GM15510 (cell line): ENCODE results near the gene ZBTB40.

ENCODE experiments used
- POLR2A ChIP-seq: IDR thresholded peaks from 3 replicates; pipeline ENCODE4 v1.6.1; 2011; ENCODE audit warnings: borderline replicate concordance; ENCODE audit not compliant: insufficient read length; ENCODE audit errors: extremely low read depth

ZBTB40 gene

DNA sequence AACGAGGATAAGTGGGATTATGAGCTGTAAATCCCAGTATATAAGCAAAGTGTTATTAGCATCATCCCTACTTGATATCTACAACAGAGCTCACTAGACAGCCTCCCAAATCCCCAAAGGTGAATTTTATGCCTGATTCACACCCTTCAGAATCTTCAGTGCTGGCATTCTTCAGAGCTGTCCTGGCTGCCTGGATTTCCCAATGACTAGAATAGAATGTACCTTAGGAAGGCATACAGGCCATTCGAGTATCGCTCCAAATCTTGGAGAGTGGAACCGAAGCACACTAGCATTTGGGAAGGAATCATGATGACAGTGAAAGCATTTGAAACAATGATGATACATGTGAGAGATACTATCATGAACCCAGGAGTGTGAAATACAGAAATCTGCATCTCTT lies 22.3 kb downstream of the ZBTB40 start:
- no peak for TF ChIP-seq POLR2A

DNA sequence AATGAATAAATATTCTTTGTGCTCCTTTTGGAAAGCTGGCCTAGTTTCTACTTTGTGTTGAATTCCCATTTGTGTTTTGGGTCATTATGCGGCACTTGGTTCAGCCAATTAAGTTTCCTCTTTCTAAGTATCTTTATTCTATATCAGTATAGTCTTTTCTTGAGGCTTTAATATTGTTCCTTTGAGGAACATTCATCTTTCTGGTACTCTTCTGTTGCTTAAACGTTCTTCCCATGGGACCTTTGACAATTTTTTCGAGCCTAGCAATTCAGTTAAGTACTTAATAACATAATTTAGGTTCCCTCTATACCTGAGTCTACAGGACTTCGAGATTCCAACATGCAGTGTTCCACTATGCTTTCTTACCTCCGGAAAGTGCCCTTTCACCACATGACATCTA lies 24.9 kb downstream of the ZBTB40 start:
- TF ChIP-seq POLR2A: no peak

DNA sequence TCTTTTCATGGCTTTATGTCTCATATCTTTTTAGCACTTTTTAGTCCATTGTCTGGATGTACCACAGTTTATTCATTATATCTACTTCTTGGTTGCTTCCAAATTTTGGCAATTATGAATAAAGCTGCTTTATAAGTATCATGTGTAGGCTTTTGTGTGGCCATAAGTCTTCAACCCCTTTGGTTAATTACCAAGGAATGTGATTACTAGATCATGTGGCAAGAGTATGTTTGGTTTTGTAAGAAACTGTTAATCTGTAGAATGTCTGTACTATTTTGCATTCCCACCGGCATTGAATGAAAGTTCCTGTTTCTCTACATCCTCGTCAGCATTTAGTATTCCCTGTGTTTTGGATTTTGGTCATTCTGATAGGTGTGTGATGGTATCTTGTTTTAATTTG lies 31.5 kb downstream of the ZBTB40 start:
- no peak for TF ChIP-seq POLR2A

DNA sequence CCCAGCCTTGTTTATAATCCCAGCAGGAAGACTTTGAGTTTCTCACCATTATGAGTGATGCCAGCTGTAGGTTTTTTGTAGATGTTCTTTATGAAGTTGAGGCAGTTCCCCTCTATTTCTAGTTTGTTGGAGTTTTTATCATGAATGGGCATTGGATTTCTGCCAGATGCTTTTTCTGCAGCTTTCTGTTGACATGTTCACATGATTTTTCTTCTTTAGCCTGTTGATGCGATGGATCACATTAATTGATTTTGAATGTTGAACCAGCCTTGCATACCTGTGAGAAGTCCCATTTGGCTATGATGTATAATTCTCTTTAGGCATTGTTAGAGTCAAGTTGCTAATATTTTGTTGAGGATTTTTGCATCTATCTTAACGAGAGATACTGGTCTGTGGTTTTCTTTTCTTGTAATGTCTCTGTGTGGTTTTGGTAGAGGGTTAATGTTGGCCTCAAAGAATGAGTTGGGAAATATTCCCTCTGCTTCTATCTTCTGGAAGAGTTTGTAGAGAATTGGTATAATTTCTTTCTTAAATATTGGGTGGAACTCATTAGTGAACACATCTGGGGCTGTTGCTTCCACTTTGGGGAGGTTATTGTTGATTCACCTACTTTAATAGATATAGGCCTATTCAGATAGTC lies 33.2 kb downstream of the ZBTB40 start:
- no peak for TF ChIP-seq POLR2A

DNA sequence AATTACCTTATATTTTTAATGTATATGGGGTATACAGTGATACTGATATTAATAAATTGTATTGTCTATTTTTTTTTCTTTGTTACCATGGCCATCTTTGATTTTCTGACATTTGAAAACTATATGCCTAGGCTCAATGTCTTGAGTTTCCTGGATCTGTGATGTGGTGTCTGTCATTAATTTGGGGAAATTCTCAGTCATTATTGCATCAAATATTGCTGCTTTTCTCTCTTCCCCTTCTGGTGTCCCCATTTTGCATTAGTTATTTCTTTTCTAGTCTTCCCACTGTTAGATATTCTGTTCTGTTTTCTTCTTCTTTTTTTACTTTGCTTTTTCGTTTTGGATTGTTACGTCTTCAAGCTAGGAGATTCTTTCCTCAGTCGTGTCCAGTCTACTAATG lies 33.8 kb downstream of the ZBTB40 start:
- no peak for TF ChIP-seq POLR2A

DNA sequence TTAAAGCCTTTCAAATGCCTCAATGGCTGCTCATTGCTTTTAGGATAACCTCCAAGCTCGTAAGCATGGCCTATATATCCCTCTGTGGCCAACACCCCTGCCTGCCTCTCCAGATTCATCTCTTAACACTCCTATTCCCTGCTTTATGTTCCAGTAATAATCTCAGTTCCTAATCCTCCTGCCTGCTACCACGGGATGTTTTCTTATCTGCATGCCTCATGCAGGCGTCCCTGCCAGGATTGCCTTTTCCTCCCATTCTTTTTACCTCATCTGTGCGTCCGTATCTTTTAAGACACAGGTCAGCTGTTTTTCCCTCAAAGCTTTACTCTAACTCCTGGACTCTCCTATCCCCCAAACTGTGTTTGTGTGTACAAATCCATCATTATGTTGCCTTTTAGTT lies 36.1 kb downstream of the ZBTB40 start:
- TF ChIP-seq POLR2A: no peak

DNA sequence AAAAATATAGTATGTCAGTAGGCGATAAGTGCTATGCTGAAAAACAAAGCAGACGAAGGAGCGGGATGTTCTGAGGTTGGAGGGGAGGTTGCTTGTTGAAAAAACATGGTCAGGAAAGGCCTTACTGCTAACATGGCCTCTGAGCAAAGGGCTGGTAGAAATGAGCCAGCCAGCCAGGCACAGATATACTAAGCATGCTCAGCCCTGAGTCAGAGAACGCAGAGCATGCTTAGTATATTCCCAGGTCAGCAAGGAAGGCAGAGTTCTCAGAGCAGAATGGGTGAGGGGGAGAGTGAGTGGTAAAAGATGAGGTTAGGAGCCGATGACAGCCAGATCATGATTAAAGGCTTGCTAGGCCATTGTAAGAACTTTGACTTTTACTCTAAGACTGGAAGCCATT lies 36.7 kb downstream of the ZBTB40 start:
- TF ChIP-seq POLR2A: no peak

DNA sequence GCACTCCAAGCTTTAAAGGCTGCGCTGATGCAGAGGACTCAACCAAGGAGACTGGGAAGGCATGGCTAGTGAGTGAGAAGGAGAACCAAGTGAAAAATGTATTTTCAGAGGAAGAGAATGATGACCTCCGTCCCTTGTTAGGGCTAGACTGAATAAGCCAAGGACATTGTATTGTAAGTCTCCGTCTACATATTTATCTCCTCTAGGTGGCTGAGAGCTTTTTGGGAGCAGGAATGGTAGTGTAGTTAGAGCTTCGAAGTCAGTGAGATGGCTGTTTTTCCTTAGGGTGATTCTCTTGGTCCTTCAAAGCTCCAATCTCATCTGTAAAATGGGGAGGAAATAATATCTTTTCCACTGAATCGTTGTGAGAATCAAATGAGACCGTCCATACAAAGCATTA lies 37.6 kb downstream of the ZBTB40 start:
- TF ChIP-seq POLR2A: no peak

DNA sequence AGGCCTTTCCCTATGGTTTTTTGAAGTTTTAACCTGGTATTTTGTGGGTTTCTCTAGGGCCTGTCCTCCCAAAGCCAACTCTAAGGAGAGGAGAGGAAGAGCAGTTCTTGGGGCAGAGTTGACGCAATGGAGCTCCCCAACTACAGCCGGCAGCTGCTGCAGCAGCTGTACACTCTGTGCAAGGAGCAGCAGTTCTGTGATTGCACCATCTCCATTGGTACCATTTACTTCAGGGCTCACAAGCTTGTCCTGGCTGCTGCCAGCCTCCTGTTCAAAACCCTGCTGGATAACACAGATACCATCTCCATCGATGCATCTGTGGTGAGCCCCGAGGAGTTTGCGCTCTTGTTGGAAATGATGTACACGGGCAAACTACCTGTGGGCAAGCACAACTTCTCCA lies 38.2 kb downstream of the ZBTB40 start:
- no peak for TF ChIP-seq POLR2A

DNA sequence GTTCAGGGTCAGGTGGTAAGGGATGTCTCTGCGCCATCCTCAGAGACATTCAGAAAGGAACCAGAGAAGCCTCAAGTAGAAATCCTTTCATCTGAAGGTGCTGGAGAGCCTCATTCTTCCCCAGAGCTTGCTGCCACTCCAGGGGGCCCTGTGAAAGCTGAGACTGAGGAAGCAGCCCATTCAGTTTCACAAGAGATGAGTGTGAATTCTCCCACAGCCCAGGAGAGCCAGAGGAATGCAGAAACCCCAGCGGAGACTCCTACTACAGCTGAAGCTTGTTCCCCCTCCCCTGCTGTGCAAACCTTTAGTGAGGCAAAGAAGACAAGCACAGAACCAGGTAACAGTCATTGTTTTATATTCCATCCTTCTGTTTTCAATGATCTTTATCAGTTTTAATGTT lies 38.7 kb downstream of the ZBTB40 start:
- no peak for TF ChIP-seq POLR2A

DNA sequence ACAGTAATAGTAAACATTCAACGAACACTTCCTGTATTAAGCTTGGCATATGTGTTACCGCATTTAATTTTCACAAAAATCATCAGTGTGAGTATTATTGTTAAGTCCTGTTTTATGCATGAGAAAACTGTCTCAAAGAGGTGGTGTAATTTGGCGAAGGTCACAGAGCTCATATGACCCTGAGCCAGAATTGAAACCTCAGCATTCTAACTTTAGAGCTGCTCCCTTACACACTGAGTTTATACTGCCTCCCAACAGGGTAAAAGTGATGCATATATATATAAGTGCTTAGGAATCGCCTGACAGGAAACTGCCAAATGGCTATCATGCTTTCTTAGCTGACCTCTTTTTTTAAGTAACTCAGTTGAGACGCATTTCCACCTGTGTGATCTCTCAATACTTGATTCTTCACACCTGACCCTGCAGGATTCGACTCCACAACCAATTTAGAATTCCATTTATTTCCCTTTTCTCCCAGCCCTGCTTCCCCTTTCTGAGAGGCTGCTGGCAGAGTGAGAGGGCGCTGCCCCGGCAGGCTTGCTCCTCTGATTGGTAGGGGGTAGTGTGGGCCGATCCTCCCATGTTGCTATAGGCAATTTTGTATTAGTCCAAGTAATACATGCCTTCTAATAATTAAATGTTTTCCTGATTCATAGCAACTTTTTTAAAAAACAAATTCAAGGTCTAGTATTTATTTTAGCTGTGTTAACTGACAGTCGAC lies 40.5 kb downstream of the ZBTB40 start:
- TF ChIP-seq POLR2A: no peak

DNA sequence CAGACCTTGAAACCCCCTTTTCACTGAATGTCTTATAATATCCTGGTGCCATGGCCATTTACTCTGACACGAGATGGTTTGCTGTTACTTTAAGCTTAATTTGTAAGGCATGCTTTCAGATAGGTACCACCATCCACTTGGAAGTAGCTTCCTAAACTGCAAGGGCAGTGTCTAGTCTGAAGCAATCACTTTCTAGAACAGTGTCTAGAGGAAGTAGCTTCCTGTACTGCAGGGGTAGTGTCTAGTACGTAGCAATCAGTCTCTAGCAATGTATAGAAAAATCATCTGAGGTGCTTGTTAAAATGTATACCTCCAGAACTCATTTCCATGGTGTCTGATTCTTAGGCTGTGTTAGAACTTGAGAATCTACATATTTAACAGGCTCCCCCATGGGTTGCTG lies 42.5 kb downstream of the ZBTB40 start:
- TF ChIP-seq POLR2A: no peak

DNA sequence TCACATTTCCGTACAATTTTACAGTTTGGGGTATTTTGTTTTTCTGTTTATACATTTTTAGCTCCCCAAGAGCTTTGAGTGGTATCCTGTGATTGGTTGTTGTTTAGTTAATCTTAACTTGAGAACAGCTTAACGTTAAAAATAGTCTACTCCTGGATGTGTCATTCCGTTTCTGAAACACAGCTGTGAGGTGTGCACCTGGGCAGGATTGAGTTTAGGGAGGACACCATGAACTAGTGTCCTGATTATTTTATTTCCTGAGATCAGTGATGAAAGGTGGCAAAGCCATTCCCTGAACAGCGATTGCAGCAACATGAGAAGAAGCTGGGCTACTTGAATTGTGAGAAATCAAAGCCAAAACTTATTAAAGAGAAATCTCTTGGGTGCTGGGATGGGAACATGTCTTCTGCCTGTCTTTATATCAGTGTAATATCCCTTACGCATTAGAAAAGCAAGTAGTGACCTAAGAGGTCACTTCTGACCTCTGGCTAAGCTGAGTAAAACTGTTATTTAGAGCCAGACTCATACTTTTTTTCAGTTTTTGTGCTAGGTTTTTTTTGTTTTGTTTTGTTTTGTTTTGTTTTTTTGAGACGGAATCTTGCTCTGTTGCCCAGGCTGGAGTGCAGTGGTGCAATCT lies 43.4 kb downstream of the ZBTB40 start:
- no peak for TF ChIP-seq POLR2A

DNA sequence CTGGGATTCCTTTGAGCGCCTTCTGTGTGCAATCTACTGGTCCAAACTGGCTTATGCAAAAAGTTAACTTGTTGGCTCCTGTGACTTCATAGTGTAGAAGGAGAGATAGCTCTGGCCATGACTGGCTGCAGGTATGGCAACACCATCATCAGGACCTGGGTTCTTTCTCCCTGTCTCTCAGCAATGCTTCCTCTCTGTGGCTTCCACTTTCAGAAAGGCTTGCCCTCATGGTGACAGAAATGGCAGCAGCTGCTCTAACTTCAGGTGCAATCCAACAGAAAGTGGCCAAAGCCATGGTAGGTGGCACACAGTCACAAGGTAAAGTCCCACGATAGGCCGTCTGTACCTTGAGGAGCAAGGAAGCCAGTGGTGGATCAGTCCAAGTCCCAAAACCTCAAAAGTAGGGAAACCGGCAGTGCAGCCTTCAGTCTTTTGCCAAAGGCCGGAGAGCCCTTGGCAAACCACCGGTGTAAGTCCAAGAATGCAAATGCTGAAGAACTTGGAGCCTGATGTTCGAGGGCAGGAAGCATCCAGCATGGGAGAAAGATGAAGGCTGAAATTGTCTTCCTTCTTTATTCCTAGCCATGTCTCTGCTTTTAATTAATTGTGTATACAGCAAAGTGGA lies 45.0 kb downstream of the ZBTB40 start:
- TF ChIP-seq POLR2A: no peak

DNA sequence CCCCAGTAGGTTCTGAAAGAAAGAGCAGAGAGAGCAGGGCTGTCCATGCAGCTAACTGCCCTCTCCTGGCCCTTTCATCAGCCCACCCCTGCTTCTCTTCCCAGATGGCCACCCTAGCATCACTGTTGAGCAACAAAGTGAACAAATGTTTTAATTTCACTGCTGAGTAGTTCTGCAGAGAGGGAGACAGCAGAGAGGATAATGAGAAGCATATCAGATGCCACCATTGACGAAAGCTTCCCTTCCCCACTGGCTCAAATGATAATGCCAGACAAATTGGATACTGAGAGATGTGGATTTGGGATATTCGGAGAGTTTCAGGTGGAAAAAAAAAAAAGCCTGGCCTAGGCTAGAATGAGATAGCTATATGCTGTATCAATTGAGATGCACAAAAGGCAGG lies 46.8 kb downstream of the ZBTB40 start:
- TF ChIP-seq POLR2A: no peak
